NCI-H345 (cell line): ENCODE results near the gene EXOC2.

Source experiments
- DNase-seq: peaks from one replicate; lab custom pipeline; 2025; lab: John Stamatoyannopoulos, UW

The EXOC2 gene

DNA sequence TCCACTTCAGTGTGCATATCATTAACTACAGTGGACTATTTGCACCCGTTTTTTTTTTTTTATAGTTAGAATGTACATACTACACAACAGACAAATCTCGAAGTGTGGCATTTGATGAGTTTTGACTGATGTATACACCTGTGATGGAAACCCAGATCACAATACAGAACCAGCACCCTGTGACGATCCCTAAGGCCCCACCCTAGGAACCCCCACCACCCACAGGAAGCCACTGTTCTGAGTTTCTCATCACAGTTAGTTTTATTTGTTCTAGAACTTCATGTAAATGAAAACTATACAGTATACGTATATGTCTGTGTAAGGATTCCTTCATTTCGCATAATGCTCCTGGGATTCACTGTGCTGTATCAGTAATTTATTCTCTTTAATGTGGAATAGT is 198.5 kb downstream of the EXOC2 start:
- DNase-seq, result no peak

DNA sequence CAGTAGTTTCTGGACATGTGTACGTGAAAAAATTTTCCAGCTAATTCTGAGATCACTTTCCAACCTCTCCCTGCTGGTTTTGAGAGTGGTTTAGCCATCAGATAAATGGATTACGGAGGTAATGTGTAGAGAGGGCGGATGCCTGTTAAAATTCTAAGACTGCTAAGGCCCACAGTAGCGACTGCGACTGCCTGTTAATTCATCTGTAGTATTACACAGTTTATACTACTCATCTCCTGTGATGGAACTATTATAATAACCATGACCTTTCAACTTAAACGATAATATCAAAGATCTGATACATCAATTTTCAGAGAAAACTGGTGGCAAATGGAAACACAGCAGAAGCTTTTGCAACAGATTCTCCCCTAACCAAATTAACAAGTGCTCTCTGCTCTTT is 199.1 kb downstream of the EXOC2 start:
- DNase-seq, result no peak

DNA sequence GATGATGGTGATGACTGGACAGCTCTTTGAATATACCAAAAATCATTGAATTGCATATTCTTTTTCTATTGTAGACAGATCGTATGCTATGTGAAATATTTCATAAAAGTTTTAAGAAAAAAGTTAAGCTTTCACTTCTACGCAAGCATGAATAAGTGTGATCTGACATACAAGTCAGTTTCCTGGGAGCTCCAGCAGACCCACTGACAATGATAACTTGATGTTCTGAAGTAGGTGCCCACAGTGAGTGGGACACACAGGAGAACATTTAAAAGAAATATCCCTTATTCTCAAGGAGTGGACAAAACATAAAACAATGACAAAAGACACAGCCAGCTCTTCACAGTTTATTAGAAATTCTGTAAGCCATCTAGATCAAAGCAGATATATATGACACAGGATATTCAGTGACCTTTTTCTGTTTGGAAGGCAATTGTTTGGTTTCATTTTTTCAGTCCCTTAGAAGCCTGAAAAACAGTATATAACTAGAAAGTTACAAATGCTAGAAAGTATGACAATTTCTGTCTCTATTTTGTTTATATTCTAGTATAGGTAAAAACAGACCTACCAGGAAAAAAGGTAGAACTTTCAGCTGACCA is 200.0 kb downstream of the EXOC2 start:
- no peak for DNase-seq

- no peak for DNase-seq
These were observed 200.8 kb downstream of the EXOC2 start for GRCh38 chr6:492178-492577.

DNA sequence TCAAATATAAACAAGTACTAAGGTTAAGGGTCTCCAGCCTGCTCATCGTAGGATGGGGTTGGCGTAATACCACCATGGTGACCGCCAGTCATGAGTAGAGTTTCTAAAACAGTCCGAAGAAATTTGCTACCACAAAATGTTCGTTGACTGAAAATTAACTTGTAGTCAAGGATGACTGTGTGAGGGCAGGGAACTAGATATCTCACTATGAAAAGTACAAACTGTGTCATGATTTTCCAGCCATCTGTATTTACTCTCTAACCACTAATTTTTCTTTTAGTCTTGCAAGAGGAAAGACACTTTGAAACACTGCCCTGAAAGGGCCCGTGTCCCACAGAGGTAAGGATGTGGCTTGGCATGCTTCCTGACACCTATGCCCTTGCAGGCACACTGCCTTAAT is 201.7 kb downstream of the EXOC2 start:
- DNase-seq, result no peak

DNA sequence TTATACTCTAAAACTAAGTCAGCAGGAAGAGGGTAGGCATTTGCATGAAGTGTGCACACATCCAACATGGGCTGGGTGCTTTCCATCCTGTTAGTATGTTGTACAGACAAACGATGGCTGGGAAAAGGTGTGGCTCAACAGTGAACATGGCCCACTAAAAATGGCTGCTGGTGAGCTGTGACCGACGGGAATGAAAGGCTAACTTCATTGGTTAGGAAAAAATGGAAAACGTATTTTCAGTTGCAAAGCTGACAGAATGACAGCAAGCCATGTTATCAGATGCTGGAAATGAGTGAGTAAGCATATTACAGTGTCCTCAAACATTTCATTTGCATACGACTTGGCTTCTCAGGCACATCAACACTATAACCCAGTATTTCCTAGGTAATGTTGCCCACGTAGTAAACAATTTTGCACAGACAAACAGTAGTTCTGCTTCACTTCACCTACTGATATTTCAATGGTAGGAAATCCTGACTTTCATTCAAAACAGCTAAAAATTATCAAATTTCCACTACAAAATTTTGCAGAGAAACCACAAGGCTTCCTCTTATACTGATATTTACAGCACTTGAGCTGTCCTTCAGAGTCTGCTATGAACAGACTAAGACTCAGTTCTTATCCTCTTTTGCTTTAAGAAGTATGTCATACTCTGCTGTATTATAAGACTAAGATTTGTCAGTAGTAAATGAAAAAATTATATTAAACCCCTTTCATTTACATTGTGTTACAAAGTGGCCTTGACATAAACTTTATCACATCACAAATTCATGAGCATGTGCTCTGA is 202.5 kb downstream of the EXOC2 start:
- DNase-seq, result no peak

- DNase-seq, result no peak
These were observed 203.2 kb downstream of the EXOC2 start for GRCh38 chr6:489762-490161.

GRCh38 chr6:489001-489400 is 203.9 kb downstream of the EXOC2 start:
- no peak for DNase-seq

GRCh38 chr6:487956-488355 is 205.0 kb downstream of the EXOC2 start:
- DNase-seq, result no peak

- no peak for DNase-seq
These were observed 207.2 kb downstream of the EXOC2 start for GRCh38 chr6:485655-486170.

GRCh38 chr6:484746-485145 is 208.2 kb downstream of the EXOC2 start:
- no peak for DNase-seq

DNA sequence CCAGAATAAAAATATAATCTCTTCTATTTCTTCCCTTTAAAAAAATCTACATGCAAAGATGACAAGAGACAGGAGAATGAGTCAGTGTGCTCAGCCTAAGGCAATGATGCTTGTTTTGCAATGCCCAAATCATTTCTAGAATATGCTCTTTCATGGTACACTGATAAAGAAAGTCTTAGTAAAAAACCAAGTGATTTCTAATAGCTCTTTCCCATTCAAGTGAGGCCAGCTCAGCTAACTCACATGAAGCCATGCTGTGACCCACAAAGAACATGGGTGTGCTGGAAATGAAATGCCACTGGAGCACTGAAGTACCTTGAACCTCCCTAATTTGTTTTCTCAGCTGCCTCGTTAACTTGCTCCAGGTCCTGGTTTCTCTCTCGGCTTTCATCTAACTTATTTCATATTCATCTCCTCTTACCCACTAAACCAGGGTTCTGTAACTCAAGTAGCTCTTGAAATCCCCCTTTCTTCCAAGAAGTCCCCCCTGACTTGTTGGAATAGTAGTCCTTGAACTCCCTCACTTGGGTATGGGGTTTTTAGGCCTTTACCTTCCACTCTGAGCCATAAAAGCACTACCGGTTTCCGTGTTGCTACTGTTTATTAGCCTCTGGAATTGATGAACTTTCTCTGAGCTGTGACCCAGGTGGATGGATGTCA is 208.7 kb downstream of the EXOC2 start:
- DNase-seq, result peak; percentile 59

- no peak for DNase-seq
These were observed 217.6 kb downstream of the EXOC2 start for GRCh38 chr6:475314-475713.

DNA sequence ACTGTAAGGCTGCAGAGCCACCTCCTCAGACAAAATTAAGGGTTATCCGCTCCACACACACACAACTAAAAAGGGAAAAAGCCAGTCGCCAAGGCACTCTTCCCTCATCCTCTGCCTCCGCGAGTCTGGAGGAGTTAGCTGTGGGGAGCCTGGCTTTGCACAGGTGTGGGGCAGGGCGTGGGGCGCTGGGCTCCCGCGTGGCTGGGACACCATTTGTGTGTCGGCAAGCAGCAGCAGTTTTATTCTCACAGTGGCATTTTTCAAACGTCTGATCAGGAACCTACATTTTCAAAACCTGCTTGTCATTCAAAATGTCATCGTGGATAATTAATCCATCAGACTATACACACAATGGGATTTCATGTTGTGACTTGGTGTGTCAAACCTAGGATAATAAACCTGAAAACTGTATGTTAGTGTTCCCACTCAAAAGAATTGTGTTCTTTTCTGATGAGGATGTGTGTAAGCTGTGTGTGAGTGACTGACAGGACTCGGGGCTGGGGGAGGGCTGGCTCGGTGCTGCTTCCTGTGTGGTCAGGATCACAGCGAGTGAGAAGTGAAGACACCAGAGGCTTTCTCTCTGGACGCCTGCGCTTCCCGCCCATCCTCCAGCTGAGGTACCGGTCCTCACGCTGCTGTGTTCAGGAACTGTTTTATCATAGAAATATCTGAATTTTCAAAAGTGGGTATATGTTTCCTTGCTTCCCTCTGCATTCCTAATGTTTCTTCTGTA is 218.3 kb downstream of the EXOC2 start:
- no peak for DNase-seq

- DNase-seq, result no peak
These were observed 219.0 kb downstream of the EXOC2 start for GRCh38 chr6:473768-474452.

- DNase-seq, result no peak
These were observed 219.6 kb downstream of the EXOC2 start for GRCh38 chr6:473356-473755.

DNA sequence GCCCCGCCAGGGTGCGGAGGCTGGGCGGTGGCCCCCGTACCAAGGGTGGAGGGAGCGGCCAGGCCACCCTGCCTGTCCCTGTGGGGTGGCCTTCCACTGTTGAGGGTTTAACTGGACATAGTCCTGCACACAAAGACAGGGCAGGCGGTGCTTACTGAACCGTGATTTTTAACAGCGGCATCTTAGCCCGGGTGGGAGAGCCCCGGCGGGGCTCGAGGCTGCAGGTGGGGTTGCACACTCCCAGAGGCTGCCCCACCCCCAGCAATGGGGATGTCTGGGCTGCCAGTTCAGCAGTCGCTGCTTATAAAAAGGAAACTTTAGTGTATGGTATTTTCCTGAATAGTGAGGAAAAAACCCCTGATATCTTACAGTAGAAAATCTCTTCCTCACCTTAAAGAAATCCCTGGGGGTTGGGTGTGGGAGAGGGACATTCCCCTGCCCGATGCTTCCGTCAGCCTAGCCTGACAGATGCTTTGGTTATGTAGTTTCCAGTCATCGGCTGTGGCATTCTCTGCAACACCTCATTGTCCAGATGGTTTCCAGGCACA is 222.0 kb downstream of the EXOC2 start:
- no peak for DNase-seq

DNA sequence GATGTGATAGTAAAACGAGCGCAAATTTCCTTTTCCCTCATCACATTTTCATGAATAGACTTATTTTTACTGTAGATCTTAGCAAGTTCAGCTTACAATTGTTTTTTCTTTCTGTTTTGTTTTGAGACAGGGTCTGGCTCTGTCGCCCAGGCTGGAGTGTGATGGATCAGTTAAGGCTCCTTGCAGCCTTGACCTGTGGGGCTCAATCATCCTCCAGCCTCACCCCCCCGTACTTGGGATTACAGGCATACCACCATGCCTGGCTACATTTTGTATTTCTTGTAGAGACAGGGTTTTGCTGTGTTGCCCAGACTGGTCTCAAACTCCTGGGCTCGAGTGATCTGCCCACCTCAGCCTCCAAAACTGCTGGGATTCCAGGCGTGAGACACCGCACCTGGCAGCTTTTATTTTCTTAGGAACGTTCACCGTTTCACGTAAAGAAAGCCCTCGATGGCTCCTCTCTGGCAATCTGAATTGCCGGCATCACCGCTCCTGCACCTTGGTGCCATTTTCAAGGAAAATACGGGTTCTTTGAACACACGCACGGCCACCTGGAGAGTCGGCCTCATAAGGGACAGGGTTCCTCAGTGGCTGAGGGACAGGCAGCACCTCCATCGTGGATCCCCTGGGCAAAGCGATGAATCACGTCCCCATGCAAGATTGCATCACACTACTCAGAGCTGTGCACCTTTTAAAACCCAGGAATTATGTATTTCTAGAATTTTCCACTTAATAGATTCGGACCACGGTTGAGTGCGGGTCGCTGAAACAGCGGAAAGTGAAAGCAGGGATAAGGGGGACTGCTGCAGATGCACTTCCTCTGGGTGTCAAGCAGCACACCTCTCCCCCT is 222.7 kb downstream of the EXOC2 start:
- DNase-seq, result no peak

DNA sequence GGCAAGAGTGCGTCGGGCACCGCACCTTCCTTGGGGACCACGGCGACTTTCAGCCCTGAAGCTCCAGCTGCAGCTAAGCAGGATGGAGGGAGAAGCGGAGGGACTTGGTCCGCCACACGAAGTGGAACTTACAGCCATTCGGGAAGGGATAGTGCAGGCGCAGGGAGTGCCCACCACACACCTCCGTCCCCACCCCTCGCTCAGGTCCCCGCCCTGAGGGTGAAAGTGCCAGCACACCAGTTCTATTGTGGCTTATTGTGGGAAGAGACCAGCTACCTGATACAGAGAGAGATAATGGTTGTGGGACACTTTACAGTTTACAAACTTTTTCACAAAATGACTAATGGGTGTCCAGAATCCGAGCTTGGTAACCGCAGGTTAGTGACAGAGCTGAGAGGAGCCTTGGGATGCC is 225.3 kb downstream of the EXOC2 start:
- DNase-seq, result no peak

GRCh38 chr6:467111-467510 is 225.8 kb downstream of the EXOC2 start:
- DNase-seq, result no peak

DNA sequence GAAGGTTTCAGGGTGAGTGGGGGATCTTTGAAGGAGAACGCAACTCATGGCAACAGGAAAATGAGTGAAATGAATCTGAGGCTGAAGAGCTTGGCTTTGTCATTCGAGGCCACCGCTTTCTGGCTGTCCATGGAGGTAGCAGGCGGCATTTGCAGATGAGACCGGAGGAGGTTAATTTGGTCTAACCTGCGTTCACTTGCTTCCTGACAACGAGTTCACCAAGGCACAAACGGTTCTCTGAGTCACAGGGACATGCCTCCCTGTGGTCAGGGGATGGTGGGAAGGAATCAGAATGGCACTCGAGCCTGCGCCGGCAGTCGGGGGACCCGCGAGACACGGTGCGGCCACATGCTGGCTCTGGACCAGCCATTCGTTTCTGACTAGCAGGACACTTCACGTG is 226.4 kb downstream of the EXOC2 start:
- DNase-seq, result no peak
